GM23338 (cell line): Measurements from ENCODE around the gene AKNAD1. TPM values are rescaled to one million over a fixed set of nuclear protein-coding genes. Genes with fewer than 3 reads are reported as not detected.

ENCODE experiments used
- ATAC-seq: fragments of 200-7000 bp; cut with Tn5 transposase; 3 replicates; pipeline ENCODE4 v1.9.1; 2020
- DNase-seq: peaks from one replicate; pipeline ENCODE4 v3.0.0-alpha.2; 2015; ENCODE audit warnings: low spot score
- H2AFZ ChIP-seq: fragments of 200-600 bp; sonication (generic); 2 replicates; pipeline ENCODE4 v1.8.0; 2016; ENCODE audit warnings: antibody characterized with exemption, mild to moderate bottlenecking, moderate library complexity
- H3F3A ChIP-seq: fragments of 200-600 bp; sonication (generic); replicated peaks from 2 replicates; pipeline ENCODE4 v1.8.0; 2017; ENCODE audit warnings: antibody characterized with exemption, mixed run types, low read depth
- H3K27ac ChIP-seq: fragments of 200-600 bp; sonication (generic); 2 replicates; pipeline ENCODE4 v1.6.1; 2016; ENCODE audit warnings: low read depth
- H3K27me3 ChIP-seq: fragments of 200-600 bp; sonication (generic); 2 replicates; pipeline ENCODE4 v1.8.0; 2016; ENCODE audit warnings: mild to moderate bottlenecking, mixed run types, moderate library complexity; ENCODE audit not compliant: insufficient read depth
- H3K36me3 ChIP-seq: fragments of 200-600 bp; sonication (generic); 2 replicates; pipeline ENCODE4 v1.8.0; 2016; ENCODE audit warnings: mild to moderate bottlenecking; ENCODE audit not compliant: insufficient read depth
- H3K4me1 ChIP-seq: fragments of 200-600 bp; sonication (generic); 2 replicates; pipeline ENCODE4 v1.8.0; 2016; ENCODE audit warnings: mild to moderate bottlenecking, moderate library complexity; ENCODE audit not compliant: insufficient read depth
- H3K4me2 ChIP-seq: fragments of 200-600 bp; sonication (generic); 2 replicates; pipeline ENCODE4 v1.7.1; 2017; ENCODE audit warnings: mixed run types
- H3K4me3 ChIP-seq: fragments of 200-600 bp; sonication (generic); 2 replicates; pipeline ENCODE4 v1.6.1; 2016; ENCODE audit warnings: mixed run types
- H3K79me2 ChIP-seq: fragments of 200-600 bp; sonication (generic); replicated peaks from 2 replicates; pipeline ENCODE4 v1.8.0; 2017; ENCODE audit warnings: mild to moderate bottlenecking; ENCODE audit not compliant: insufficient read depth
- H3K9me2 ChIP-seq: fragments of 200-600 bp; sonication (generic); 2 replicates; pipeline ENCODE4 v1.8.0; 2017; ENCODE audit not compliant: insufficient read depth
- H4K20me1 ChIP-seq: fragments of 200-600 bp; sonication (generic); replicated peaks from 2 replicates; pipeline ENCODE4 v1.8.0; 2017; ENCODE audit warnings: mild to moderate bottlenecking; ENCODE audit not compliant: insufficient read depth
- H3K27ac Mint-ChIP-seq: 2 replicates; pipeline ENCODE4 v1.8.0; 2020; ENCODE audit warnings: inconsistent platforms, mild to moderate bottlenecking, moderate library complexity, mixed read lengths
- H3K27me3 Mint-ChIP-seq: 3 replicates; pipeline ENCODE4 v1.8.0; 2022; ENCODE audit warnings: low read depth, mild to moderate bottlenecking, moderate library complexity, mixed read lengths, inconsistent platforms; ENCODE audit not compliant: insufficient read depth, poor library complexity
- H3K36me3 Mint-ChIP-seq: 3 replicates; pipeline ENCODE4 v1.8.0; 2021; ENCODE audit warnings: low read depth, mild to moderate bottlenecking, inconsistent platforms, moderate library complexity, mixed read lengths
- H3K4me1 Mint-ChIP-seq: 3 replicates; pipeline ENCODE4 v1.8.0; 2020; ENCODE audit warnings: mild to moderate bottlenecking, inconsistent platforms, mixed read lengths
- H3K4me3 Mint-ChIP-seq: 3 replicates; pipeline ENCODE4 v1.8.0; 2021; ENCODE audit warnings: moderate library complexity, mild to moderate bottlenecking, inconsistent platforms, mixed read lengths
- H3K9me3 Mint-ChIP-seq: 3 replicates; pipeline ENCODE4 v1.8.0; 2020; ENCODE audit warnings: moderate library complexity, mild to moderate bottlenecking, inconsistent platforms, mixed read lengths
- CREB1 ChIP-seq: fragments of 250-450 bp; sonication (Bioruptor Pico); IDR thresholded peaks from 2 replicates; pipeline ENCODE4 v1.5.0; 2020; ENCODE audit warnings: low read depth, mild to moderate bottlenecking, moderate library complexity
- EZH2phosphoT487 ChIP-seq: fragments of 200-600 bp; sonication (generic); IDR thresholded peaks from one replicate; pipeline ENCODE4 v1.8.1; 2018; ENCODE audit warnings: antibody characterized with exemption; ENCODE audit not compliant: unreplicated experiment
- JUNB ChIP-seq: IDR thresholded peaks from one replicate; pipeline ENCODE4 v1.6.1; 2016; ENCODE audit warnings: antibody characterized with exemption; ENCODE audit not compliant: unreplicated experiment
- NANOG ChIP-seq: IDR thresholded peaks from 2 replicates; pipeline ENCODE4 v1.6.1; 2016; ENCODE audit warnings: antibody characterized with exemption, borderline replicate concordance
- ZNF114 ChIP-seq: fragments of 250-450 bp; sonication (Bioruptor Pico); IDR thresholded peaks from 2 replicates; pipeline ENCODE4 v1.5.0; 2020; ENCODE audit warnings: mild to moderate bottlenecking, moderate library complexity
- ZNF331 ChIP-seq: fragments of 250-450 bp; sonication (Bioruptor Pico); IDR thresholded peaks from 2 replicates; pipeline ENCODE4 v1.5.0; 2020; ENCODE audit warnings: low read depth, mild to moderate bottlenecking, moderate library complexity
- polyA plus RNA-seq: library from polyadenylated mRNA; unstranded; fragments of >200 nt; fragmentation: Nextera tagmentation; extraction: Ambion mirVana; gene quantifications from 2 replicates; pipeline ENCODE4 v1.2.1, GENCODE V29; 2016
- total RNA-seq: library from RNA; depleted of rRNA; stranded (reverse); fragments of >200 nt; shearing (Covaris generic); gene quantifications from 2 replicates; pipeline ENCODE4 v1.2.3, GENCODE V29; 2014
- TF ChIP-seq, protein P1 (sequence below): IDR thresholded peaks from one replicate; pipeline ENCODE4 v1.6.1; 2018; ENCODE audit warnings: antibody characterized with exemption; ENCODE audit not compliant: unreplicated experiment
- TF ChIP-seq, protein P2 (sequence below): IDR thresholded peaks from 2 replicates; pipeline ENCODE4 v1.6.1; 2016; ENCODE audit warnings: antibody characterized with exemption
- TF ChIP-seq, protein P3 (sequence below): fragments of 250-450 bp; sonication (Bioruptor Pico); IDR thresholded peaks from 2 replicates; pipeline ENCODE4 v1.5.0; 2020; ENCODE audit warnings: mild to moderate bottlenecking, moderate library complexity

AKNAD1 gene
- total and polyA plus RNA-seq, 2 experiments from 2014 or later = not detected

DNA sequence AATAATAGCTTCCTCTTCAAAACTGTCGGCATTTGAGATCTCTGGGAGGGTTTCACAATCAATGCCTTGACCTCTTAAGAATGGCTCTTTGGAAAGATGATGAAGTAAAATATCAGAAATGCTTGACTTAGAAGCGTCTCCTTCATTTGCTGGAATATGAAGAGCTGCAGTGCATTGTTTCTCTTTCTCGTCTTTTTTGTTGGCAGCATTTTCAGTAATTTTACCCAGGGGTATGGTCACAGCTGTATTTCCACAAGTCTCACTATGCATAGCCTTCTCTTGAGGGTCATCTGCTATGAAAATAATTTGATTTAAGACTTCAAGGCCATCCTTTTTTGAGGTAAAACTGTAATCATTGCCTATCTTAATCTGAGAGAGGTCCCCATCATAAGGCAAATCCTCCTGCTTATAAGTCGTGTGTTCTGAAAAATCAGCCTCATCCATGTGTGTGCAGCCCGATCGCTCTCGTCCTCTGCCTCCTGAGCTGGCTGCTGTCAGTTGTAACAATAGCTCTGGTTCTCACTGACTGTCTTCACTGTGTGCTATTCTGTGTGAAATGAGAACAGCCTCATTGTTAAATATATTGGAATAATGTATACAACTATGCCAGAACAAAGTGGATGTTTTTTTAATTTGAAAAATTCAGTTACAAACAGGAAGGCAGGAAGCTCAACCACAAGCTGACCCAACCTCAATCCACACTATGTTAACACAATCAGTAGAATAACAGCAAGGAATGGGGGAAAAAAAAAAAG, 4.5 kb downstream of the AKNAD1 start (continued):
- TF ChIP-seq NANOG = no peak
- TF ChIP-seq, protein P1, sequence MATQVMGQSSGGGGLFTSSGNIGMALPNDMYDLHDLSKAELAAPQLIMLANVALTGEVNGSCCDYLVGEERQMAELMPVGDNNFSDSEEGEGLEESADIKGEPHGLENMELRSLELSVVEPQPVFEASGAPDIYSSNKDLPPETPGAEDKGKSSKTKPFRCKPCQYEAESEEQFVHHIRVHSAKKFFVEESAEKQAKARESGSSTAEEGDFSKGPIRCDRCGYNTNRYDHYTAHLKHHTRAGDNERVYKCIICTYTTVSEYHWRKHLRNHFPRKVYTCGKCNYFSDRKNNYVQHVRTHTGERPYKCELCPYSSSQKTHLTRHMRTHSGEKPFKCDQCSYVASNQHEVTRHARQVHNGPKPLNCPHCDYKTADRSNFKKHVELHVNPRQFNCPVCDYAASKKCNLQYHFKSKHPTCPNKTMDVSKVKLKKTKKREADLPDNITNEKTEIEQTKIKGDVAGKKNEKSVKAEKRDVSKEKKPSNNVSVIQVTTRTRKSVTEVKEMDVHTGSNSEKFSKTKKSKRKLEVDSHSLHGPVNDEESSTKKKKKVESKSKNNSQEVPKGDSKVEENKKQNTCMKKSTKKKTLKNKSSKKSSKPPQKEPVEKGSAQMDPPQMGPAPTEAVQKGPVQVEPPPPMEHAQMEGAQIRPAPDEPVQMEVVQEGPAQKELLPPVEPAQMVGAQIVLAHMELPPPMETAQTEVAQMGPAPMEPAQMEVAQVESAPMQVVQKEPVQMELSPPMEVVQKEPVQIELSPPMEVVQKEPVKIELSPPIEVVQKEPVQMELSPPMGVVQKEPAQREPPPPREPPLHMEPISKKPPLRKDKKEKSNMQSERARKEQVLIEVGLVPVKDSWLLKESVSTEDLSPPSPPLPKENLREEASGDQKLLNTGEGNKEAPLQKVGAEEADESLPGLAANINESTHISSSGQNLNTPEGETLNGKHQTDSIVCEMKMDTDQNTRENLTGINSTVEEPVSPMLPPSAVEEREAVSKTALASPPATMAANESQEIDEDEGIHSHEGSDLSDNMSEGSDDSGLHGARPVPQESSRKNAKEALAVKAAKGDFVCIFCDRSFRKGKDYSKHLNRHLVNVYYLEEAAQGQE = no peak
- no peak for TF ChIP-seq CREB1 (CRISPR knock-in tag)
- TF ChIP-seq ZNF114 (CRISPR knock-in tag) = no peak
- TF ChIP-seq JUNB = no peak

DNA sequence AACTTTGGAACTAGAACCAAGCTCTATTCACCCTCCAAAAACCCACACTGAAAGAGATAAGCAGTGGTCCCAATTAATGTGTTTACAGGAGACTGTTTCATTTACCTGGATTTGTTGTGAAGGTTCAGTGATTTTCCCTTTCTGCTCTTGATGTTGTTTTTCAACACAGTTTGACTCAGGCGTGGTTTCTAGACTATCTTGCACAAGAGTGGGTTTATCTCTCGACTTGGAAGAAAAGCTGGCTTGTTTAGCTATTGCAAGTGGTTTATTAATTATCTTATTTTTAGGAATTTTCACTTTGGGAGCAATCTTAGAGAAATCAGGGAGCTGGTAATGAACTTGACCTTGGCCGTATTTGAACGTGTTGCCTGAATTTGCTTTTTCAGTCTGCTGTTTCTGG, 5.3 kb downstream of the AKNAD1 start:
- H3K4me3 ChIP-seq = no peak overlapping the region
- no peak for ATAC-seq
- no peaks in the 10 kb centered on the region for H3F3A ChIP-seq
- peak overlapping the region; percentile 23; the same call in 1 of the 2 replicates for H2AFZ ChIP-seq
- peaks cover 2% of the 10 kb centered on the region for H3K27me3 Mint-ChIP-seq
- no peaks in the 10 kb centered on the region for H4K20me1 ChIP-seq
- H3K36me3 ChIP-seq = no peaks in the 10 kb centered on the region
- H3K4me1 Mint-ChIP-seq = peaks cover 7% of the 10 kb centered on the region
- H3K4me2 ChIP-seq = no peak overlapping the region
- H3K27ac Mint-ChIP-seq = no peak overlapping the region
- no peak overlapping the region for H3K27ac ChIP-seq
- no peaks in the 10 kb centered on the region for H3K79me2 ChIP-seq
- H3K27me3 ChIP-seq = no peaks in the 10 kb centered on the region
- H3K4me3 Mint-ChIP-seq = no peak overlapping the region
- H3K4me1 ChIP-seq = no peaks in the 10 kb centered on the region
- no peaks in the 10 kb centered on the region for H3K36me3 Mint-ChIP-seq
- no peaks in the 10 kb centered on the region; the same call in 2 of the 3 replicates for H3K9me3 Mint-ChIP-seq
- DNase-seq = no peak
- 0 out of 2 replicates have a peak, but pooled peaks cover 4% of the 10 kb centered on the region for H3K9me2 ChIP-seq
- TF ChIP-seq ZNF114 (CRISPR knock-in tag) (no peak), EZH2phosphoT487 (no peak), JUNB (no peak), ZNF331 (CRISPR knock-in tag) (no peak), NANOG (no peak)
- TF ChIP-seq, protein P2, sequence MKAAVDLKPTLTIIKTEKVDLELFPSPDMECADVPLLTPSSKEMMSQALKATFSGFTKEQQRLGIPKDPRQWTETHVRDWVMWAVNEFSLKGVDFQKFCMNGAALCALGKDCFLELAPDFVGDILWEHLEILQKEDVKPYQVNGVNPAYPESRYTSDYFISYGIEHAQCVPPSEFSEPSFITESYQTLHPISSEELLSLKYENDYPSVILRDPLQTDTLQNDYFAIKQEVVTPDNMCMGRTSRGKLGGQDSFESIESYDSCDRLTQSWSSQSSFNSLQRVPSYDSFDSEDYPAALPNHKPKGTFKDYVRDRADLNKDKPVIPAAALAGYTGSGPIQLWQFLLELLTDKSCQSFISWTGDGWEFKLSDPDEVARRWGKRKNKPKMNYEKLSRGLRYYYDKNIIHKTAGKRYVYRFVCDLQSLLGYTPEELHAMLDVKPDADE = no peak
- TF ChIP-seq, protein P3, sequence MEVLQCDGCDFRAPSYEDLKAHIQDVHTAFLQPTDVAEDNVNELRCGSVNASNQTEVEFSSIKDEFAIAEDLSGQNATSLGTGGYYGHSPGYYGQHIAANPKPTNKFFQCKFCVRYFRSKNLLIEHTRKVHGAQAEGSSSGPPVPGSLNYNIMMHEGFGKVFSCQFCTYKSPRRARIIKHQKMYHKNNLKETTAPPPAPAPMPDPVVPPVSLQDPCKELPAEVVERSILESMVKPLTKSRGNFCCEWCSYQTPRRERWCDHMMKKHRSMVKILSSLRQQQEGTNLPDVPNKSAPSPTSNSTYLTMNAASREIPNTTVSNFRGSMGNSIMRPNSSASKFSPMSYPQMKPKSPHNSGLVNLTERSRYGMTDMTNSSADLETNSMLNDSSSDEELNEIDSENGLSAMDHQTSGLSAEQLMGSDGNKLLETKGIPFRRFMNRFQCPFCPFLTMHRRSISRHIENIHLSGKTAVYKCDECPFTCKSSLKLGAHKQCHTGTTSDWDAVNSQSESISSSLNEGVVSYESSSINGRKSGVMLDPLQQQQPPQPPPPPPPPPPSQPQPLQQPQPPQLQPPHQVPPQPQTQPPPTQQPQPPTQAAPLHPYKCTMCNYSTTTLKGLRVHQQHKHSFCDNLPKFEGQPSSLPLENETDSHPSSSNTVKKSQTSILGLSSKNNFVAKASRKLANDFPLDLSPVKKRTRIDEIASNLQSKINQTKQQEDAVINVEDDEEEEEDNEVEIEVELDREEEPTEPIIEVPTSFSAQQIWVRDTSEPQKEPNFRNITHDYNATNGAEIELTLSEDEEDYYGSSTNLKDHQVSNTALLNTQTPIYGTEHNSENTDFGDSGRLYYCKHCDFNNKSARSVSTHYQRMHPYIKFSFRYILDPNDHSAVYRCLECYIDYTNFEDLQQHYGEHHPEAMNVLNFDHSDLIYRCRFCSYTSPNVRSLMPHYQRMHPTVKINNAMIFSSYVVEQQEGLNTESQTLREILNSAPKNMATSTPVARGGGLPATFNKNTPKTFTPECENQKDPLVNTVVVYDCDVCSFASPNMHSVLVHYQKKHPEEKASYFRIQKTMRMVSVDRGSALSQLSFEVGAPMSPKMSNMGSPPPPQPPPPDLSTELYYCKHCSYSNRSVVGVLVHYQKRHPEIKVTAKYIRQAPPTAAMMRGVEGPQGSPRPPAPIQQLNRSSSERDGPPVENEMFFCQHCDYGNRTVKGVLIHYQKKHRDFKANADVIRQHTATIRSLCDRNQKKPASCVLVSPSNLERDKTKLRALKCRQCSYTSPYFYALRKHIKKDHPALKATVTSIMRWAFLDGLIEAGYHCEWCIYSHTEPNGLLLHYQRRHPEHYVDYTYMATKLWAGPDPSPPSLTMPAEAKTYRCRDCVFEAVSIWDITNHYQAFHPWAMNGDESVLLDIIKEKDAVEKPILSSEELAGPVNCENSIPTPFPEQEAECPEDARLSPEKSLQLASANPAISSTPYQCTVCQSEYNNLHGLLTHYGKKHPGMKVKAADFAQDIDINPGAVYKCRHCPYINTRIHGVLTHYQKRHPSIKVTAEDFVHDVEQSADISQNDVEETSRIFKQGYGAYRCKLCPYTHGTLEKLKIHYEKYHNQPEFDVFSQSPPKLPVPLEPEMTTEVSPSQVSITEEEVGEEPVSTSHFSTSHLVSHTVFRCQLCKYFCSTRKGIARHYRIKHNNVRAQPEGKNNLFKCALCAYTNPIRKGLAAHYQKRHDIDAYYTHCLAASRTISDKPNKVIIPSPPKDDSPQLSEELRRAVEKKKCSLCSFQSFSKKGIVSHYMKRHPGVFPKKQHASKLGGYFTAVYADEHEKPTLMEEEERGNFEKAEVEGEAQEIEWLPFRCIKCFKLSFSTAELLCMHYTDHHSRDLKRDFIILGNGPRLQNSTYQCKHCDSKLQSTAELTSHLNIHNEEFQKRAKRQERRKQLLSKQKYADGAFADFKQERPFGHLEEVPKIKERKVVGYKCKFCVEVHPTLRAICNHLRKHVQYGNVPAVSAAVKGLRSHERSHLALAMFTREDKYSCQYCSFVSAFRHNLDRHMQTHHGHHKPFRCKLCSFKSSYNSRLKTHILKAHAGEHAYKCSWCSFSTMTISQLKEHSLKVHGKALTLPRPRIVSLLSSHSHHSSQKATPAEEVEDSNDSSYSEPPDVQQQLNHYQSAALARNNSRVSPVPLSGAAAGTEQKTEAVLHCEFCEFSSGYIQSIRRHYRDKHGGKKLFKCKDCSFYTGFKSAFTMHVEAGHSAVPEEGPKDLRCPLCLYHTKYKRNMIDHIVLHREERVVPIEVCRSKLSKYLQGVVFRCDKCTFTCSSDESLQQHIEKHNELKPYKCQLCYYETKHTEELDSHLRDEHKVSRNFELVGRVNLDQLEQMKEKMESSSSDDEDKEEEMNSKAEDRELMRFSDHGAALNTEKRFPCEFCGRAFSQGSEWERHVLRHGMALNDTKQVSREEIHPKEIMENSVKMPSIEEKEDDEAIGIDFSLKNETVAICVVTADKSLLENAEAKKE = no peak
- TF ChIP-seq, protein P1 = no peak
